Prostate gland (tissue), 2 donors: ENCODE results near the gene CFAP46. TPM values are rescaled to one million over a fixed set of nuclear protein-coding genes. Genes with fewer than 3 reads are reported as not detected.

Source experiments
- DNase-seq: peaks from one replicate; pipeline ENCODE4 v3.0.0-alpha.2; 2019; ENCODE audit warnings: low spot score
- H3K27ac ChIP-seq, 2 donors: fragments of 200-600 bp; sonication (generic); 2 replicates each; pipeline ENCODE4 v1.5.1; 2017 to 2019
- H3K27me3 ChIP-seq: fragments of 200-600 bp; sonication (generic); replicated peaks from 2 replicates; pipeline ENCODE4 v1.5.1; 2019; ENCODE audit not compliant: insufficient read depth
- H3K36me3 ChIP-seq, 2 donors: fragments of 200-600 bp; sonication (generic); 1 replicate in 1 of 2; 2 replicates in 1 of 2; pipeline versions ENCODE4 v1.5.1 to v1.8.1; 2017 to 2019
- H3K4me1 ChIP-seq: fragments of 200-600 bp; sonication (generic); replicated peaks from 2 replicates; pipeline ENCODE4 v1.5.1; 2019
- H3K4me3 ChIP-seq, 2 donors: fragments of 200-600 bp; sonication (generic); 2 replicates each; pipeline ENCODE4 v1.5.1; 2017 to 2019
- H3K9me3 ChIP-seq: fragments of 200-600 bp; sonication (generic); 2 replicates; pipeline ENCODE4 v1.5.1; 2017
- POLR2A ChIP-seq: fragments of 450-650 bp; IDR thresholded peaks from one replicate; pipeline ENCODE4 v1.6.1; 2016; ENCODE audit warnings: antibody characterized with exemption, mild to moderate bottlenecking
- POLR2AphosphoS5 ChIP-seq: sonication (generic); formaldehyde crosslinking; IDR thresholded peaks from one replicate; pipeline ENCODE4 v1.6.1; 2017; ENCODE audit warnings: antibody characterized with exemption
- WGBS: methylation state at CpG from one replicate; pipeline ENCODE4 v1.1.5; 2018; 5-methylcytosine and 5-hydroxymethylcytosine counted together
- intact Hi-C: fragments of 100-400 bp; cut with DNase I; formaldehyde crosslinking; loops from one replicate; pipeline ENCODE4 v1.14.2; 2022
- total RNA-seq, 2 donors: library from RNA; depleted of rRNA; stranded (reverse); fragments of >200 nt; gene quantifications; one replicate each; pipeline ENCODE4 v1.1.0, GENCODE V29; 2016
- TF ChIP-seq, protein P1 (sequence below), 4 experiments: fragments of 200-600 bp in 2 of 4; fragments of 450-650 bp in 2 of 4; sonication (generic) in 2 of 4; IDR thresholded peaks; 1 replicate in 3 of 4; 2 replicates in 1 of 4; pipeline ENCODE4 v1.5.1; 2016 to 2019; ENCODE audit warnings: antibody characterized with exemption in 4 of 4, mild to moderate bottlenecking in 2 of 4, moderate library complexity in 2 of 4

CFAP46 gene
- total RNA-seq, 2 donors from 2014 or later = 1.4 to 9.3 TPM

- Histone ChIP-seq H3K4me1 (no peaks in the 10 kb centered on the region), H3K27me3 (no peaks in the 10 kb centered on the region), H3K36me3 (no peaks in the 10 kb centered on the region), H3K9me3 (no peaks in the 10 kb centered on the region), H3K4me3 (no peak overlapping the region), H3K27ac (no peak overlapping the region)
- WGBS = 97% methylated on average over 41 of the region's 41 CpGs
- TF ChIP-seq, protein P1, sequence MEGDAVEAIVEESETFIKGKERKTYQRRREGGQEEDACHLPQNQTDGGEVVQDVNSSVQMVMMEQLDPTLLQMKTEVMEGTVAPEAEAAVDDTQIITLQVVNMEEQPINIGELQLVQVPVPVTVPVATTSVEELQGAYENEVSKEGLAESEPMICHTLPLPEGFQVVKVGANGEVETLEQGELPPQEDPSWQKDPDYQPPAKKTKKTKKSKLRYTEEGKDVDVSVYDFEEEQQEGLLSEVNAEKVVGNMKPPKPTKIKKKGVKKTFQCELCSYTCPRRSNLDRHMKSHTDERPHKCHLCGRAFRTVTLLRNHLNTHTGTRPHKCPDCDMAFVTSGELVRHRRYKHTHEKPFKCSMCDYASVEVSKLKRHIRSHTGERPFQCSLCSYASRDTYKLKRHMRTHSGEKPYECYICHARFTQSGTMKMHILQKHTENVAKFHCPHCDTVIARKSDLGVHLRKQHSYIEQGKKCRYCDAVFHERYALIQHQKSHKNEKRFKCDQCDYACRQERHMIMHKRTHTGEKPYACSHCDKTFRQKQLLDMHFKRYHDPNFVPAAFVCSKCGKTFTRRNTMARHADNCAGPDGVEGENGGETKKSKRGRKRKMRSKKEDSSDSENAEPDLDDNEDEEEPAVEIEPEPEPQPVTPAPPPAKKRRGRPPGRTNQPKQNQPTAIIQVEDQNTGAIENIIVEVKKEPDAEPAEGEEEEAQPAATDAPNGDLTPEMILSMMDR (IDR thresholded peaks at IDR 0.05) = no peak
- no peak for TF ChIP-seq POLR2AphosphoS5
- no peak for TF ChIP-seq POLR2A
- no peak for DNase-seq
- intact Hi-C loops = no loop called here
Measured at GRCh38 chr10:132768346-132769248, 173.8 kb downstream of the CFAP46 start.

- TF ChIP-seq POLR2A (no peak), POLR2AphosphoS5 (no peak)
- TF ChIP-seq, protein P1 (IDR thresholded peaks at IDR 0.05) = no peak
- no peak for DNase-seq
- 91% methylated on average over 13 of the region's 13 CpGs for WGBS
Measured at GRCh38 chr10:132766291-132766690, 176.1 kb downstream of the CFAP46 start.

GRCh38 chr10:132765435-132765834 is 176.9 kb downstream of the CFAP46 start:
- 73% methylated on average over 11 of the region's 11 CpGs for WGBS

More at GRCh38 chr10:132766291-132766690, 176.1 kb downstream of the CFAP46 start:
- Histone ChIP-seq H3K4me3 (no peak overlapping the region), H3K4me1 (no peaks in the 10 kb centered on the region), H3K9me3 (no peaks in the 10 kb centered on the region), H3K27me3 (no peaks in the 10 kb centered on the region), H3K27ac (no peak overlapping the region), H3K36me3 (no peaks in the 10 kb centered on the region)
- intact Hi-C loops = no loop called here

DNA sequence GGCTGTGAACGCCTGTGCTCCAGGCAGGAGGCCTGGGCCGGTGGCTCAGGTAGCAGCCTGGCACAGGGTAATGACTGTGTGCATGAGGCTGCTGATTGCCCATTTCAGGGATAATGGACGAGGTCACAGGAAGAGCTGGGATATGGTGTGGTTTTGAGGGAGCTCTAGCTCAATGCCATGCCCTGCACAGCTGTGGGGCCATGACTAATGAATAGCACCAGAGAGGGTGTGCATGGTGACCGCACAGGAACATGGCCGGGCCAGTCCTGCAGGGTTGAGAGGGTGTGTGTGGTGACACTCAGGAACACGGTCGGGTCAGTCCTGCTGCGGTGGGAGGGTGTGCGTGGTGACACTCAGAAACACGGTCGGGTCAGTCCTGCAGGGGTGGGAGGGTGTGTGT is 178.3 kb downstream of the CFAP46 start:
- DNase-seq = no peak
- no peak for TF ChIP-seq POLR2AphosphoS5
- no peak for TF ChIP-seq POLR2A
- TF ChIP-seq, protein P1 (IDR thresholded peaks at IDR 0.05) = no peak
- Histone ChIP-seq H3K9me3 (no peaks in the 10 kb centered on the region), H3K27me3 (no peaks in the 10 kb centered on the region), H3K27ac (no peak overlapping the region), H3K4me3 (no peak overlapping the region), H3K4me1 (no peaks in the 10 kb centered on the region), H3K36me3 (peaks cover 0 to 4% of the 10 kb centered on the region in 2 donors)
- intact Hi-C loops = no loop called here
- 66% methylated on average over 11 of the region's 11 CpGs for WGBS

More at GRCh38 chr10:132765435-132765834, 176.9 kb downstream of the CFAP46 start:
- Histone ChIP-seq H3K4me3 (no peak overlapping the region), H3K27me3 (no peaks in the 10 kb centered on the region), H3K4me1 (no peaks in the 10 kb centered on the region), H3K36me3 (no peaks in the 10 kb centered on the region), H3K27ac (no peak overlapping the region), H3K9me3 (no peaks in the 10 kb centered on the region)
- intact Hi-C loops = no loop called here
- TF ChIP-seq POLR2A (no peak), POLR2AphosphoS5 (no peak)
- TF ChIP-seq, protein P1 (IDR thresholded peaks at IDR 0.05) = no peak
- DNase-seq = no peak

DNA sequence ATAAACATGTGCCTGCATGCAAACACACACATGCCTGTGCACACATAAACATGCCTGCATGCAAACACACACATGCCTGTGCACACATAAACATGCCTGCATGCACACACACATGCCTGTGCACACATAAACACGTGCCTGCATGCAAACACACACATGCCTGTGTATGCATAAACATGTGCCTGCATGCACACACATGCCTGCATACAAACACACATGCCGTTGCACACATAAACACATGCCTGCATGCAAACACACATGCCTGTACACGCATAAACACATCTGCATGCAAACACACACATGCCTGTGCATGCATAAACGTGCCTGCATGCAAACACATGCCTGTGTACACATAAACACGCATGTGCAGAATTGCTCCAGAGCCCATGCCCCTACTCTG is 178.8 kb downstream of the CFAP46 start:
- WGBS = 83% methylated on average over 5 of the region's 5 CpGs
- no peak for DNase-seq
- Histone ChIP-seq H3K4me1 (no peaks in the 10 kb centered on the region), H3K9me3 (no peaks in the 10 kb centered on the region), H3K27me3 (no peaks in the 10 kb centered on the region), H3K27ac (no peak overlapping the region), H3K4me3 (no peak overlapping the region), H3K36me3 (peaks cover 0 to 4% of the 10 kb centered on the region in 2 donors)
- TF ChIP-seq, protein P1 (IDR thresholded peaks at IDR 0.05) = no peak
- no peak for TF ChIP-seq POLR2AphosphoS5
- no peak for TF ChIP-seq POLR2A
- intact Hi-C loops = no loop called here
